HepG2 (cell line): ENCODE measurements around the gene SART1. TPM values are rescaled to one million over a fixed set of nuclear protein-coding genes. Genes with fewer than 3 reads are reported as not detected.
A peak's percentile ranks its signal among the peaks of the same experiment; 100 is the strongest.

ENCODE experiments used
- ARNTL ChIP-seq: sonication (generic); formaldehyde crosslinking; IDR thresholded peaks from 2 replicates; pipeline ENCODE4 v1.4.0; 2020; ENCODE audit warnings: mild to moderate bottlenecking, missing genetic modification reagents
- FOSL2 ChIP-seq: sonication (generic); formaldehyde crosslinking; IDR thresholded peaks from 2 replicates; pipeline ENCODE4 v1.4.0; 2020; ENCODE audit warnings: missing genetic modification reagents
- HMG20B ChIP-seq: conservative IDR thresholded peaks from 2 replicates; pipeline ENCODE4 v1.6.1; 2016; ENCODE audit warnings: missing genetic modification reagents, missing compliant biosample characterization
- KLF16 ChIP-seq, 2 experiments: sonication (generic) in 1 of 2; formaldehyde crosslinking in 1 of 2; IDR thresholded peaks; 2 replicates each; pipeline versions ENCODE4 v1.6.1 to v1.8.0; 2016 to 2023; ENCODE audit warnings: missing genetic modification reagents in 2 of 2, missing compliant biosample characterization in 1 of 2
- NFATC3 ChIP-seq: sonication (generic); formaldehyde crosslinking; IDR thresholded peaks from 2 replicates; pipeline ENCODE4 v1.5.1; 2020; ENCODE audit warnings: mild to moderate bottlenecking, missing genetic modification reagents
- POGZ ChIP-seq: sonication (generic); formaldehyde crosslinking; IDR thresholded peaks from 2 replicates; pipeline ENCODE4 v1.4.0; 2020; ENCODE audit warnings: mild to moderate bottlenecking, missing genetic modification reagents
- SNAI1 ChIP-seq: sonication (generic); formaldehyde crosslinking; IDR thresholded peaks from 2 replicates; pipeline ENCODE4 v1.5.0; 2020; ENCODE audit warnings: mild to moderate bottlenecking, missing genetic modification reagents, borderline replicate concordance
- SP1 ChIP-seq, 2 experiments: fragments of 450-650 bp in 1 of 2; sonication (generic) in 1 of 2; formaldehyde crosslinking in 1 of 2; IDR thresholded peaks; 2 replicates each; pipeline versions ENCODE4 v1.4.0 to v1.6.1; 2016 to 2020; ENCODE audit warnings: missing genetic modification reagents in 1 of 2
- SP140L ChIP-seq: sonication (generic); formaldehyde crosslinking; IDR thresholded peaks from 2 replicates; pipeline ENCODE4 v1.4.0; 2020; ENCODE audit warnings: missing genetic modification reagents, borderline replicate concordance
- TBL1XR1 ChIP-seq: fragments of 150-350 bp; IDR thresholded peaks from 2 replicates; pipeline ENCODE4 v1.6.1; 2014; ENCODE audit warnings: borderline replicate concordance, low read length; ENCODE audit not compliant: partially characterized antibody
- ZFP41 ChIP-seq: sonication (generic); formaldehyde crosslinking; IDR thresholded peaks from 2 replicates; pipeline ENCODE4 v1.4.0; 2020; ENCODE audit warnings: mild to moderate bottlenecking, missing genetic modification reagents, borderline replicate concordance
- ZFP82 ChIP-seq: sonication (generic); formaldehyde crosslinking; IDR thresholded peaks from 2 replicates; pipeline ENCODE4 v1.5.1; 2020; ENCODE audit warnings: mild to moderate bottlenecking, missing genetic modification reagents, borderline replicate concordance
- ZMYM3 ChIP-seq: sonication (generic); formaldehyde crosslinking; IDR thresholded peaks from 2 replicates; pipeline ENCODE4 v1.5.1; 2020; ENCODE audit warnings: mild to moderate bottlenecking, missing genetic modification reagents
- ZNF264 ChIP-seq: sonication (generic); formaldehyde crosslinking; IDR thresholded peaks from 2 replicates; pipeline ENCODE4 v1.4.0; 2020; ENCODE audit warnings: missing genetic modification reagents
- ZNF589 ChIP-seq: sonication (generic); formaldehyde crosslinking; conservative IDR thresholded peaks from 2 replicates; pipeline ENCODE4 v1.8.0; 2022; ENCODE audit warnings: mild to moderate bottlenecking, moderate library complexity, missing genetic modification reagents
- polyA plus RNA-seq, 8 experiments: library from polyadenylated mRNA; depleted of rRNA in 3 of 8; stranded (reverse) in 7 of 8; unstranded in 1 of 8; fragments of >200 nt; fragmentation: Illumina TruSeq in 4 of 8; extraction: Trizol in 4 of 8; gene quantifications; 2 replicates each; pipeline versions ENCODE4 v1.2.1 to v1.2.3, GENCODE V29; 2011 to 2016; ENCODE audit warnings: low read depth in 4 of 8, missing spikeins in 1 of 8, mixed read lengths in 1 of 8; ENCODE audit not compliant: insufficient read depth in 1 of 8
- total RNA-seq, 5 experiments: library from RNA; depleted of rRNA; stranded (reverse); fragments of >200 nt; fragmentation: Illumina TruSeq; extraction: Trizol; gene quantifications; 2 replicates each; pipeline ENCODE4 v1.2.3, GENCODE V29; 2016; ENCODE audit warnings: low read depth in 1 of 5
- TF ChIP-seq, protein P1 (sequence below): sonication (generic); formaldehyde crosslinking; IDR thresholded peaks from 2 replicates; pipeline ENCODE4 v1.4.0; 2020; ENCODE audit warnings: missing genetic modification reagents
- TF ChIP-seq, protein P2 (sequence below): IDR thresholded peaks from 2 replicates; pipeline ENCODE4 v1.6.1; 2016; ENCODE audit warnings: low read depth, missing genetic modification reagents, missing compliant biosample characterization
- TF ChIP-seq, protein P3 (sequence below): sonication (generic); formaldehyde crosslinking; IDR thresholded peaks from 2 replicates; pipeline ENCODE4 v1.5.1; 2020; ENCODE audit warnings: missing genetic modification reagents, mild to moderate bottlenecking, borderline replicate concordance

The SART1 gene
- total and polyA plus RNA-seq, 2 of the 13 experiments (the other 11 are each of a cell fraction or from before 2014, with no cell fraction given) = 11.3 to 22.5 TPM

DNA sequence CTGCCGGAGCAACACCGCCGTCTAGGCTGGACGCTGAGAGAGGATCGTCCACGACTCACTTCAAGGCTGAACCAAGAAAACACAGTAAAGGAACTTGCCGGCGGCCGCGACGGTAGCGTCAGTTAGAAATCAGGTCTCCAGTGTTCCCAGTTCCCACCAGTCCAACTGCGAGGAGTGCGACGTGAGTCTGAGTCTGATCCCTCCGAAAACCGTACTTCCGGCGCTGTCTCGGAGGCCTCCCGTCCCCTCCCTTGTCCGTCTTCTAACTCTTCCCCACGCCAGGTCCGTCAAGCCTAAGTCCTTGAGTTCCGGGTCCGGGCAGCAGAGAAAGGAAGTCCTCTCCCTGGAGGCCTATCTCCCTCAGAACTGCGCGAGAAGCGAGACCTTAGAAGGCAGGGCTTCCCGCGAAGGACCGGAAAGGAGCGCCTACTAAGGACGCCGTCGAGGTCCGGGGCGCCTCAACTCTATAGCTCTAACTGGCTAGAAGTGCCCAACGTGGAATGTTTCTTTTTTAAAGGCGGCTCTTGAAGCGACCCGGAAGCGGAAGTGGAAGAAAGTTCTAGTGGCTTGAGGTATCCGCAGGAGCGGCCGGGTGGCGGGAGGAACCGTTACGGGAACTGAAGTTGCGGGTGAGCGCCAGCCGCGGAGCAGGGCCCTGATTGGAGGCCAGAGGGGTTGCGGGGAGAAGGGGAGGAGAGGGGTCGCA, 40.6 kb downstream of the SART1 start, which contains the start of the genes BANF1 and EIF1AD (continued):
- TF ChIP-seq, protein P1, sequence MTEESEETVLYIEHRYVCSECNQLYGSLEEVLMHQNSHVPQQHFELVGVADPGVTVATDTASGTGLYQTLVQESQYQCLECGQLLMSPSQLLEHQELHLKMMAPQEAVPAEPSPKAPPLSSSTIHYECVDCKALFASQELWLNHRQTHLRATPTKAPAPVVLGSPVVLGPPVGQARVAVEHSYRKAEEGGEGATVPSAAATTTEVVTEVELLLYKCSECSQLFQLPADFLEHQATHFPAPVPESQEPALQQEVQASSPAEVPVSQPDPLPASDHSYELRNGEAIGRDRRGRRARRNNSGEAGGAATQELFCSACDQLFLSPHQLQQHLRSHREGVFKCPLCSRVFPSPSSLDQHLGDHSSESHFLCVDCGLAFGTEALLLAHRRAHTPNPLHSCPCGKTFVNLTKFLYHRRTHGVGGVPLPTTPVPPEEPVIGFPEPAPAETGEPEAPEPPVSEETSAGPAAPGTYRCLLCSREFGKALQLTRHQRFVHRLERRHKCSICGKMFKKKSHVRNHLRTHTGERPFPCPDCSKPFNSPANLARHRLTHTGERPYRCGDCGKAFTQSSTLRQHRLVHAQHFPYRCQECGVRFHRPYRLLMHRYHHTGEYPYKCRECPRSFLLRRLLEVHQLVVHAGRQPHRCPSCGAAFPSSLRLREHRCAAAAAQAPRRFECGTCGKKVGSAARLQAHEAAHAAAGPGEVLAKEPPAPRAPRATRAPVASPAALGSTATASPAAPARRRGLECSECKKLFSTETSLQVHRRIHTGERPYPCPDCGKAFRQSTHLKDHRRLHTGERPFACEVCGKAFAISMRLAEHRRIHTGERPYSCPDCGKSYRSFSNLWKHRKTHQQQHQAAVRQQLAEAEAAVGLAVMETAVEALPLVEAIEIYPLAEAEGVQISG (CRISPR knock-in tag) = peak; percentile 98
- TF ChIP-seq NFATC3 (CRISPR knock-in tag) (peak; percentile 79; the same call in 1 of the 2 replicates), SP1 (IDR thresholded peaks at IDR 0.05) (no peak), SP1 (CRISPR knock-in tag; IDR thresholded peaks at IDR 0.05) (peak; percentile 93), ZFP82 (no peak), FOSL2 (peak; percentile 71), ZFP41 (CRISPR knock-in tag) (no peak; the same call in none of the 2 replicates), ZNF589 (no peak; the same call in 1 of the 2 replicates), ZNF264 (CRISPR knock-in tag) (no peak; the same call in 1 of the 2 replicates), SP140L (no peak), TBL1XR1 (peak; percentile 76), ZMYM3 (CRISPR knock-in tag) (peak; percentile 73; the same call in 1 of the 2 replicates), ARNTL (CRISPR knock-in tag) (peak; percentile 60; the same call in 1 of the 2 replicates), KLF16 (CRISPR knock-in tag; IDR thresholded peaks at IDR 0.05) (peak; percentile 68 to 90; a peak in 2 of 4 replicates), HMG20B (CRISPR knock-in tag) (peak; percentile 72; the same call in 1 of the 2 replicates), POGZ (CRISPR knock-in tag) (peak; percentile 81), SNAI1 (CRISPR knock-in tag) (no peak; the same call in 1 of the 2 replicates)
- TF ChIP-seq, protein P2, sequence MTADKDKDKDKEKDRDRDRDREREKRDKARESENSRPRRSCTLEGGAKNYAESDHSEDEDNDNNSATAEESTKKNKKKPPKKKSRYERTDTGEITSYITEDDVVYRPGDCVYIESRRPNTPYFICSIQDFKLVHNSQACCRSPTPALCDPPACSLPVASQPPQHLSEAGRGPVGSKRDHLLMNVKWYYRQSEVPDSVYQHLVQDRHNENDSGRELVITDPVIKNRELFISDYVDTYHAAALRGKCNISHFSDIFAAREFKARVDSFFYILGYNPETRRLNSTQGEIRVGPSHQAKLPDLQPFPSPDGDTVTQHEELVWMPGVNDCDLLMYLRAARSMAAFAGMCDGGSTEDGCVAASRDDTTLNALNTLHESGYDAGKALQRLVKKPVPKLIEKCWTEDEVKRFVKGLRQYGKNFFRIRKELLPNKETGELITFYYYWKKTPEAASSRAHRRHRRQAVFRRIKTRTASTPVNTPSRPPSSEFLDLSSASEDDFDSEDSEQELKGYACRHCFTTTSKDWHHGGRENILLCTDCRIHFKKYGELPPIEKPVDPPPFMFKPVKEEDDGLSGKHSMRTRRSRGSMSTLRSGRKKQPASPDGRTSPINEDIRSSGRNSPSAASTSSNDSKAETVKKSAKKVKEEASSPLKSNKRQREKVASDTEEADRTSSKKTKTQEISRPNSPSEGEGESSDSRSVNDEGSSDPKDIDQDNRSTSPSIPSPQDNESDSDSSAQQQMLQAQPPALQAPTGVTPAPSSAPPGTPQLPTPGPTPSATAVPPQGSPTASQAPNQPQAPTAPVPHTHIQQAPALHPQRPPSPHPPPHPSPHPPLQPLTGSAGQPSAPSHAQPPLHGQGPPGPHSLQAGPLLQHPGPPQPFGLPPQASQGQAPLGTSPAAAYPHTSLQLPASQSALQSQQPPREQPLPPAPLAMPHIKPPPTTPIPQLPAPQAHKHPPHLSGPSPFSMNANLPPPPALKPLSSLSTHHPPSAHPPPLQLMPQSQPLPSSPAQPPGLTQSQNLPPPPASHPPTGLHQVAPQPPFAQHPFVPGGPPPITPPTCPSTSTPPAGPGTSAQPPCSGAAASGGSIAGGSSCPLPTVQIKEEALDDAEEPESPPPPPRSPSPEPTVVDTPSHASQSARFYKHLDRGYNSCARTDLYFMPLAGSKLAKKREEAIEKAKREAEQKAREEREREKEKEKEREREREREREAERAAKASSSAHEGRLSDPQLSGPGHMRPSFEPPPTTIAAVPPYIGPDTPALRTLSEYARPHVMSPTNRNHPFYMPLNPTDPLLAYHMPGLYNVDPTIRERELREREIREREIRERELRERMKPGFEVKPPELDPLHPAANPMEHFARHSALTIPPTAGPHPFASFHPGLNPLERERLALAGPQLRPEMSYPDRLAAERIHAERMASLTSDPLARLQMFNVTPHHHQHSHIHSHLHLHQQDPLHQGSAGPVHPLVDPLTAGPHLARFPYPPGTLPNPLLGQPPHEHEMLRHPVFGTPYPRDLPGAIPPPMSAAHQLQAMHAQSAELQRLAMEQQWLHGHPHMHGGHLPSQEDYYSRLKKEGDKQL (CRISPR knock-in tag) = peak; percentile 54; the same call in 1 of the 2 replicates
- TF ChIP-seq, protein P3, sequence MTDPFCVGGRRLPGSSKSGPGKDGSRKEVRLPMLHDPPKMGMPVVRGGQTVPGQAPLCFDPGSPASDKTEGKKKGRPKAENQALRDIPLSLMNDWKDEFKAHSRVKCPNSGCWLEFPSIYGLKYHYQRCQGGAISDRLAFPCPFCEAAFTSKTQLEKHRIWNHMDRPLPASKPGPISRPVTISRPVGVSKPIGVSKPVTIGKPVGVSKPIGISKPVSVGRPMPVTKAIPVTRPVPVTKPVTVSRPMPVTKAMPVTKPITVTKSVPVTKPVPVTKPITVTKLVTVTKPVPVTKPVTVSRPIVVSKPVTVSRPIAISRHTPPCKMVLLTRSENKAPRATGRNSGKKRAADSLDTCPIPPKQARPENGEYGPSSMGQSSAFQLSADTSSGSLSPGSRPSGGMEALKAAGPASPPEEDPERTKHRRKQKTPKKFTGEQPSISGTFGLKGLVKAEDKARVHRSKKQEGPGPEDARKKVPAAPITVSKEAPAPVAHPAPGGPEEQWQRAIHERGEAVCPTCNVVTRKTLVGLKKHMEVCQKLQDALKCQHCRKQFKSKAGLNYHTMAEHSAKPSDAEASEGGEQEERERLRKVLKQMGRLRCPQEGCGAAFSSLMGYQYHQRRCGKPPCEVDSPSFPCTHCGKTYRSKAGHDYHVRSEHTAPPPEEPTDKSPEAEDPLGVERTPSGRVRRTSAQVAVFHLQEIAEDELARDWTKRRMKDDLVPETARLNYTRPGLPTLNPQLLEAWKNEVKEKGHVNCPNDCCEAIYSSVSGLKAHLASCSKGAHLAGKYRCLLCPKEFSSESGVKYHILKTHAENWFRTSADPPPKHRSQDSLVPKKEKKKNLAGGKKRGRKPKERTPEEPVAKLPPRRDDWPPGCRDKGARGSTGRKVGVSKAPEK (CRISPR knock-in tag) = no peak
